ENCODE results near the gene PLEKHG5. TPM values are rescaled to one million over a fixed set of nuclear protein-coding genes. Genes with fewer than 3 reads are reported as not detected.

The PLEKHG5 gene
- total and polyA plus RNA-seq, 7 experiments from 2014 or later = 2.0 to 15.6 (median 9.6) TPM; not detected in 1

DNA sequence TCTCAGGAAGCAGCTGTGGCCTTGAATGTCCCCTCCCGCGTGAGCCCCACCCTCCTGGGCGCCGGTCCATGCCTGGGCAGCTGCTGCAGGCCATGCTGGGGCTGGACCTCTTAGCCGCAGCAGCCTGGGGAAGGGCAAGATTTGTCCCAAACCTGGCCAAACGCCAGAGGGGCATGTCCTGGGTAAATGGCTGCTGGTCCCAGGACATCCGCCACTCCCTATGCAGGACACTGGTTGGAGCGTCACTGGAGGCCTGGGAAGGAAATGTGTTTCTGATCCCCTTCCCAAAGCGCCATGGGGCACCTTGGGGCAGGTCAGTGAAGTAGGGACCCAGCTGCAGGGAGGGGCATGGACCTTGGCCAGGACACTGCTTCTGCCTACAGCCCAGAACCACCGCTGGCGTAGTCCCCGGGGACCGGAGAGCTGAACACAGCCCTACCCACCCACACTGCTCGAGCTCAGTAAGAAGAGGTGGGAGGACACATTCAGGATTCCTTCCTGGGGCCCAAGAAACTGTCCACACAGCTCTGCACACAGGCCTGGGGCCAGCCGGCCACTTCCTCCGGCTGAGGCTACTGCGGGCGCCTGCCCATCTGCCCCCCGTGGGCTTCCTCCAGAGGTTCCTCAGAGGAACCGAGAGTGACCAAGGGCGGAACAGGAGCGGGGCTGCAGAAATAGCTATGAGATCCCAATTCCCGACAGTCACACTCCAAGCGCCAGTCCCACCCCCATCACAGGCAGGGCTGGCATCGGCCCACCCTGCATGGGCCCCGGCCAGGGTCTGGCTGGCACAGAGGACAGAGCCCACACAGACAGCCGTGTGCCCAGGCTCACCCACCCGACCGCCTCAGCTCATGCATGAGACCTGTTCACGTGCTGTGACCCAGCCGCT is 10.8 kb upstream of the PLEKHG5 start:
- DNase-seq (no peak), ATAC-seq (no peak)
- Histone ChIP-seq H3K27ac (ENCODE audit: low read depth, low read length) (no peak overlapping the region), H3K9me3 (ENCODE audit: control insufficient read depth in 2 of 3, low read length in 3 of 3) (no peaks in the 10 kb centered on the region), H3K4me1 (ENCODE audit: control insufficient read depth in 2 of 2, insufficient read depth in 2 of 2, low read length in 2 of 2) (peaks cover 4 to 8% of the 10 kb centered on the region in 2 donors), H3K4me3 (ENCODE audit: low read length) (no peak overlapping the region), H3K36me3 (ENCODE audit: control insufficient read depth in 2 of 3, insufficient read depth in 3 of 3, low read length in 3 of 3) (no peaks in the 10 kb centered on the region), H3K27me3 (ENCODE audit: control insufficient read depth in 2 of 2, insufficient read depth in 2 of 2, low read length in 2 of 2) (no peaks in the 10 kb centered on the region)
- peaks cover 0 to 15% (median 8%) of the 10 kb centered on the region in 7 donors for H3K4me1 Mint-ChIP-seq
- peaks cover 0 to 22% (median 4%) of the 10 kb centered on the region in 5 donors for H3K27me3 Mint-ChIP-seq
- no peak overlapping the region for H3K4me3 Mint-ChIP-seq
- no peak overlapping the region for H3K27ac Mint-ChIP-seq
- POLR2A ChIA-PET = interaction anchor here (1.3 kb wide), 1 partner anchor 54 kb away, joined by 3 read pairs; no protein-coding TSS in a partner anchor
- CTCF ChIA-PET = interaction anchor here (0.8 kb wide), 1 partner anchor 34 kb away, joined by 4 read pairs; no protein-coding TSS in a partner anchor
- intact Hi-C loops (cut with micrococcal nuclease) = no loop called here
- H3K9me3 Mint-ChIP-seq = no peaks in the 10 kb centered on the region
- H3K36me3 Mint-ChIP-seq = no peaks in the 10 kb centered on the region

DNA sequence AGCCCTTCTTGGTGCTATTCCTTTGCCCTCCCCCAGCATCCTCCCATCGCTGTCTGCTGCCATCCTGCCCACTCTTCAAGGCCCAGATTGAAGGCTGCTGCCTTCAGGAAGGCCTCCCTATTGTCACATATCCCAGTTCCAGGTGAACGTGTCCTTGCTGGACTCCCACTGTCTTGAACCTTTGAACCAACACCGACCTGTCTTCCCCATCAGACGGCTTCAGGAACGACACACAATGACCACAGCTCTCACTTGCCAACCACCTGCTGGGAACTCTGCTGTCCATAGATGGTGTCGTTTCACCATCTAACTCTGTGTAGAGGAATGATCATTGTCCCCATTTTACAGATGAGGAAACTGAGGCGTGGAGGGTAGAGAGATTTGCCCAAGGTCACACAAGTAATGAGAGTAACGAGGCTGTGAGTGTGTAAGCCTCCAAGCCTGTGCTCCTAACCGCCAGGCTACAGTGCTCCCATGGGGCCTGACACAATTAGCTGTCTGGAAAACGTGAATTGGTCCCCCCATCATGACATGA is 9.9 kb upstream of the PLEKHG5 start:
- Histone ChIP-seq H3K4me3 (ENCODE audit: low read length) (no peak overlapping the region), H3K9me3 (ENCODE audit: control insufficient read depth in 2 of 3, low read length in 3 of 3) (no peaks in the 10 kb centered on the region), H3K27me3 (ENCODE audit: control insufficient read depth in 2 of 2, insufficient read depth in 2 of 2, low read length in 2 of 2) (no peaks in the 10 kb centered on the region), H3K4me1 (ENCODE audit: control insufficient read depth in 2 of 2, insufficient read depth in 2 of 2, low read length in 2 of 2) (peaks cover 4 to 14% of the 10 kb centered on the region in 2 donors), H3K27ac (ENCODE audit: low read depth, low read length) (no peak overlapping the region), H3K36me3 (ENCODE audit: control insufficient read depth in 2 of 3, insufficient read depth in 3 of 3, low read length in 3 of 3) (no peaks in the 10 kb centered on the region)
- Mint-ChIP-seq H3K36me3 (no peaks in the 10 kb centered on the region), H3K27ac (peak overlapping the region in 2 of 9 donors; percentile 31 to 51), H3K4me1 (peaks cover 3 to 19% (median 9%) of the 10 kb centered on the region in 7 donors), H3K9me3 (no peaks in the 10 kb centered on the region), H3K27me3 (peaks cover 0 to 26% (median 4%) of the 10 kb centered on the region in 5 donors), H3K4me3 (peak overlapping the region in 1 of 10 donors; percentile 3)
- ATAC-seq (no peak), DNase-seq (no peak)
- intact Hi-C loops (cut with micrococcal nuclease) = no loop called here
- POLR2A ChIA-PET = interaction anchor here (1.3 kb wide), 1 partner anchor 55 kb away, joined by 3 read pairs; no protein-coding TSS in a partner anchor
- CTCF ChIA-PET = interaction anchor here (0.8 kb wide), 1 partner anchor 35 kb away, joined by 4 read pairs; no protein-coding TSS in a partner anchor

GRCh38 chr1:6500544-6501278 is 9.2 kb upstream of the PLEKHG5 start:
- Mint-ChIP-seq H3K4me3 (no peak overlapping the region), H3K27me3 (peaks cover 0 to 33% (median 4%) of the 10 kb centered on the region in 5 donors), H3K4me1 (peaks cover 7 to 25% (median 13%) of the 10 kb centered on the region in 7 donors), H3K27ac (peak overlapping the region in 1 of 9 donors; percentile 51), H3K36me3 (no peaks in the 10 kb centered on the region), H3K9me3 (no peaks in the 10 kb centered on the region)
- Histone ChIP-seq H3K27ac (ENCODE audit: low read depth, low read length) (no peak overlapping the region), H3K36me3 (ENCODE audit: control insufficient read depth in 2 of 3, insufficient read depth in 3 of 3, low read length in 3 of 3) (no peaks in the 10 kb centered on the region), H3K27me3 (ENCODE audit: control insufficient read depth in 2 of 2, insufficient read depth in 2 of 2, low read length in 2 of 2) (no peaks in the 10 kb centered on the region), H3K4me1 (ENCODE audit: control insufficient read depth in 2 of 2, insufficient read depth in 2 of 2, low read length in 2 of 2) (peaks cover 4 to 20% of the 10 kb centered on the region in 2 donors), H3K9me3 (ENCODE audit: control insufficient read depth in 2 of 3, low read length in 3 of 3) (no peaks in the 10 kb centered on the region), H3K4me3 (ENCODE audit: low read length) (no peak overlapping the region)
- ChIA-PET CTCF (interaction anchor here (0.5 kb wide), 1 partner anchor 52 kb away, joined by 3 read pairs; no protein-coding TSS in a partner anchor), POLR2A (interaction anchor here (1.3 to 1.6 kb wide), 2 partner anchors 55 to 80 kb away, joined by 3 to 6 read pairs; no protein-coding TSS in a partner anchor)
- intact Hi-C loops (cut with micrococcal nuclease) = no loop called here
- ATAC-seq (no peak), DNase-seq (no peak)

- Mint-ChIP-seq H3K4me1 (peaks cover 9 to 35% (median 22%) of the 10 kb centered on the region in 7 donors), H3K36me3 (no peaks in the 10 kb centered on the region), H3K27ac (peak overlapping the region in 3 of 9 donors; percentile 28 to 59 (median 51)), H3K9me3 (no peaks in the 10 kb centered on the region), H3K4me3 (peak overlapping the region in 8 of 10 donors; percentile 27 to 77 (median 38)), H3K27me3 (peaks cover 0 to 36% (median 4%) of the 10 kb centered on the region in 5 donors)
- intact Hi-C loops (cut with micrococcal nuclease) = no loop called here
- no peaks in the 10 kb centered on the region for H3K9me3 ChIP-seq (ENCODE audit: control insufficient read depth in 2 of 3, low read length in 3 of 3)
- peaks cover 4 to 24% of the 10 kb centered on the region in 2 donors for H3K4me1 ChIP-seq (ENCODE audit: control insufficient read depth in 2 of 2, insufficient read depth in 2 of 2, low read length in 2 of 2)
- DNase-seq (no peak), ATAC-seq (no peak)
- CTCF ChIA-PET = interaction anchor here (1.0 kb wide), 1 partner anchor 55 kb away, joined by 6 read pairs; the partner anchor contains the start of genes NOL9 and TAS1R1
- H3K4me3 ChIP-seq (ENCODE audit: low read length) = no peak overlapping the region
- H3K36me3 ChIP-seq (ENCODE audit: control insufficient read depth in 2 of 3, insufficient read depth in 3 of 3, low read length in 3 of 3) = no peaks in the 10 kb centered on the region
- POLR2A ChIA-PET = interaction anchor here (0.9 to 2.7 kb wide), 6 partner anchors 9 to 82 kb away, joined by 3 to 12 read pairs (median 6); partner anchors contain the start of genes NOL9 and TAS1R1
- no peaks in the 10 kb centered on the region for H3K27me3 ChIP-seq (ENCODE audit: control insufficient read depth in 2 of 2, insufficient read depth in 2 of 2, low read length in 2 of 2)
- no peak overlapping the region for H3K27ac ChIP-seq (ENCODE audit: low read depth, low read length)
These were observed 7.8 kb upstream of the PLEKHG5 start for GRCh38 chr1:6499296-6499695.

DNA sequence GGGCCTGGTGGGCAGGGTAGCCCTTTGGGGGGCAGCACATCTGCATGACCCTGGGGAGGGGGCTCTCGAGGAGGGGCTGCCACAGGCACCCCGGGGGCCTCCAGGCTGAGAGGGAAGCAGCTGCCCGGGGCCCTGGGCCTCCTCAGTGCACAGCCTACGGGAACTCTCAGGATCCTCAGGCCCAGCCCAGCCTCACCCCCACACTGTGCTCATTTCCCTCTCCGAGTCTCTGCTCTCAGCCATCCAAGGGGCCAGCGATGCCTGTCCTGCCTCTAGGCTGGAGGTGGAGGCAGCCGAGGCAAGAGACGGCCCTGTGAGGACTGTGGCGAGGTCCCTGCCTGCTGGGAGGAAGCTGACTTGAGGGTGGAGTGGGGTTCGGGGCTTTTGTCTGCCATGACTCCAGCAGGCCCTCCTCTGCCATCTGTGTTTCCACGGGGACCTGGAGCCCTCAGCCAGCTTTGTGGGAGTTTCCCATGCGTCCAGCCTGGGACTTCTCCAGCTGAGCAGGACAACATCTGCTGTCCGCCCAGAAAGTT is 7.2 kb upstream of the PLEKHG5 start:
- Mint-ChIP-seq H3K4me1 (peaks cover 9 to 36% (median 22%) of the 10 kb centered on the region in 7 donors), H3K27ac (peak overlapping the region in 2 of 9 donors; percentile 28 to 51)
- no peak for ATAC-seq

More for the DNA sequence above, 7.2 kb upstream of the PLEKHG5 start:
- no peaks in the 10 kb centered on the region for H3K36me3 Mint-ChIP-seq
- Histone ChIP-seq H3K36me3 (ENCODE audit: control insufficient read depth in 2 of 3, insufficient read depth in 3 of 3, low read length in 3 of 3) (no peaks in the 10 kb centered on the region), H3K27ac (ENCODE audit: low read depth, low read length) (no peak overlapping the region), H3K9me3 (ENCODE audit: control insufficient read depth in 2 of 3, low read length in 3 of 3) (no peaks in the 10 kb centered on the region), H3K4me1 (ENCODE audit: control insufficient read depth in 2 of 2, insufficient read depth in 2 of 2, low read length in 2 of 2) (peaks cover 4 to 24% of the 10 kb centered on the region in 2 donors), H3K4me3 (ENCODE audit: low read length) (no peak overlapping the region), H3K27me3 (ENCODE audit: control insufficient read depth in 2 of 2, insufficient read depth in 2 of 2, low read length in 2 of 2) (no peaks in the 10 kb centered on the region)
- intact Hi-C loops (cut with micrococcal nuclease) = no loop called here
- no peaks in the 10 kb centered on the region for H3K9me3 Mint-ChIP-seq
- peak overlapping the region in 6 of 10 donors; percentile 35 to 77 (median 47) for H3K4me3 Mint-ChIP-seq
- no peak for DNase-seq
- ChIA-PET CTCF (no interaction called here), POLR2A (interaction anchor here (0.6 to 2.7 kb wide), 6 partner anchors 8 to 103 kb away, joined by 3 to 12 read pairs (median 6); partner anchors contain the start of genes NOL9 and TAS1R1)
- H3K27me3 Mint-ChIP-seq = peaks cover 0 to 36% (median 4%) of the 10 kb centered on the region in 5 donors
